ENCODE results near the gene TLCD4. TPM values are rescaled to one million over a fixed set of nuclear protein-coding genes. Genes with fewer than 3 reads are reported as not detected.
"Not testable (repeated sequence)": the region's sequence is repeated elsewhere in the genome, so short reads cannot be mapped to it uniquely, and the experiment has no call there.

TLCD4 gene
- total RNA-seq, 2 donors from 2014 or later = 0.21 to 0.24 TPM

- H3K9me3 Mint-ChIP-seq = no peaks in the 10 kb centered on the region
- DNase-seq = no peak
- no peak overlapping the region for H3K4me3 Mint-ChIP-seq
- no peak for ATAC-seq (replicated peaks in 1 of 2)
- H3K27me3 Mint-ChIP-seq (ENCODE audit: low read depth) = peaks cover 5% of the 10 kb centered on the region
- H3K36me3 Mint-ChIP-seq (ENCODE audit: insufficient read depth in 2 of 2) = no peaks in the 10 kb centered on the region
- H3K27ac Mint-ChIP-seq = no peak overlapping the region
- no peaks in the 10 kb centered on the region for H3K4me1 Mint-ChIP-seq (ENCODE audit: low read depth)
These were observed 21.9 kb downstream of the TLCD4 start for GRCh38 chr1:95139039-95139438.

DNA sequence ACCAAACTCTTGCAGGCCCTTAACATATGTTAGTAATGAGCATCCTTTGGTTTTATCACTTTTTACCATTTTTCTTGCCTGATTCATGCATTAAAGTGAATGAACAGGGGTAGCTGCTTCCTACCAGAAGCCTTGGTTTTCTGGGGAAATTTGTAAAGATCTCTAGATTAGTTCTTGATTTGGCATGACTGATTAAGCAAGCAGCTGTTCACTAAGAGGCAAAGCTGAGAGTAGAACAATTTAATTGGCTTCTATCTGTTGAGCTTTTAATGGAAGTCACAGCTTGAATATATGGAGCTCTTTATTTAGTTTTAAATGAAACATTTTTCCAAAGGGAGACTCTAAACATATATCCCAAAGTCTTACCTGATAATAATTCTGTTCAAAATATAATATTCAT is 23.6 kb downstream of the TLCD4 start:
- H3K9me3 Mint-ChIP-seq = no peaks in the 10 kb centered on the region
- peaks cover 5% of the 10 kb centered on the region for H3K27me3 Mint-ChIP-seq (ENCODE audit: low read depth)
- DNase-seq = no peak
- H3K36me3 Mint-ChIP-seq (ENCODE audit: insufficient read depth in 2 of 2) = no peaks in the 10 kb centered on the region
- no peak overlapping the region for H3K4me3 Mint-ChIP-seq
- no peaks in the 10 kb centered on the region for H3K4me1 Mint-ChIP-seq (ENCODE audit: low read depth)
- ATAC-seq (replicated peaks in 1 of 2) = no peak
- H3K27ac Mint-ChIP-seq = no peak overlapping the region

DNA sequence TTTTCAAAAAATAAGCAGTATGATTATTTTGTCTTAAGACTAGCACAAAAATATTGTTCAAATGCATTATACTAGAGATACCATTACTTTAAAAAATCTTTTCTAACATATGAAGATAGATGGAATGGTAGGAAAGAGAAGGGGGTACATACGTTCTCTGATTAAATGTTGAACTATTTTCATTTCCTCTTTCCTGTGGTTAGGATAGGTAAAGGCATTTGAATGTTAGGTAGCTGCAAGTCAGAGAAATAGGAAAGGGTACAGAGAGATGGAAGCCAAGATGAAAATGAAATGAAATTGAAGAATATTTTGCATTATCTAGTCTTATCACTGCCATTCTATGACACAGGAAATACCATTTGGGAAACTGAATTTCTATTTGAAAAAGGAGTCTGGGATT is 28.3 kb downstream of the TLCD4 start:
- no peak for ATAC-seq (replicated peaks in 1 of 2)
- Mint-ChIP-seq H3K4me3 (no peak overlapping the region), H3K36me3 (ENCODE audit: insufficient read depth in 2 of 2) (no peaks in the 10 kb centered on the region)

DNA sequence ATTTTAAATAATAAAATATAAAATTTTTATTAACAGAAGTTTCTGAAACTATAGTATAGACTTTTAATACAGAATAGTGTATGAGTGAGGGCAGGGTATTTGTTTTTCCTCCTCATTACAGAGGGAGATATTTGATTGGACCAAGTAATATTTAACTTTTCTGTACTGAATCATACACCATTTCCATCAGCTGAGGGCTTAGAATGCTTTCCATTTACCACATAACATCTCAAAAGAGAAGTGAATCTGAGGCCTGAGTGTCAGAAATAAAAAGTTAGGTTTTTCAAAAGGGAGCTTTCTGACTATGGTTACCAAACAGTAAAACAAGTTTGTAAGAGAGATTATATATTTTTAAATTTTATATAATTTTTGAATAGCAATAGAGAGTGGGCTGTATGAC is 29.5 kb downstream of the TLCD4 start:
- peak; percentile 34 to 58 for ATAC-seq (replicated peaks in 1 of 2)

More for the DNA sequence above, 28.3 kb downstream of the TLCD4 start:
- no peaks in the 10 kb centered on the region for H3K4me1 Mint-ChIP-seq (ENCODE audit: low read depth)
- no peaks in the 10 kb centered on the region for H3K27me3 Mint-ChIP-seq (ENCODE audit: low read depth)
- no peak overlapping the region for H3K27ac Mint-ChIP-seq
- DNase-seq = no peak
- H3K9me3 Mint-ChIP-seq = no peaks in the 10 kb centered on the region

DNA sequence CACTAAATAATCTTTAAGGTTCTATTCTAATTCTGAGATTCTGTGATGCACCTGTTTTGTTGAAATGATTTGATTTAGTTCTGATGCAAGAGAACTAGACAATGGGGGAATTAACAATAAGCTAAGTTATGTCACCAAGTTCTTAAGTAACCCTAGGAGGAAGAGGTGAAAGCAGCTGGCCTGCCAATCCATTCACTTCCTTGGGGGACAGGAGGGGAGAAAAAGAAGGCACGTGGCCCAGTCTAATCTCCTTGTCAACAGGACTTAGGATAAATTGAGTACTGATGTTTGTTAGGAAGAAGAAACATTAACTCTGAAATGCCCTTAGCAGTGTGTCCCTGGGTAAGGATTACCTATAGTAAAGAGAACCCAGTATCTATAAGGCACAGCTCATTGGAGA is 36.9 kb downstream of the TLCD4 start:
- Mint-ChIP-seq H3K27me3 (ENCODE audit: low read depth) (peaks cover 7% of the 10 kb centered on the region), H3K4me3 (no peak overlapping the region), H3K9me3 (no peaks in the 10 kb centered on the region), H3K36me3 (ENCODE audit: insufficient read depth in 2 of 2) (no peaks in the 10 kb centered on the region), H3K27ac (no peak overlapping the region), H3K4me1 (ENCODE audit: low read depth) (no peaks in the 10 kb centered on the region)
- ATAC-seq (replicated peaks in 1 of 2) (no peak), DNase-seq (no peak)

More for the DNA sequence above, 29.5 kb downstream of the TLCD4 start:
- Mint-ChIP-seq H3K9me3 (no peaks in the 10 kb centered on the region), H3K36me3 (ENCODE audit: insufficient read depth in 2 of 2) (no peaks in the 10 kb centered on the region), H3K27ac (no peak overlapping the region), H3K4me3 (no peak overlapping the region), H3K27me3 (ENCODE audit: low read depth) (no peaks in the 10 kb centered on the region), H3K4me1 (ENCODE audit: low read depth) (no peaks in the 10 kb centered on the region)
- no peak for DNase-seq

DNA sequence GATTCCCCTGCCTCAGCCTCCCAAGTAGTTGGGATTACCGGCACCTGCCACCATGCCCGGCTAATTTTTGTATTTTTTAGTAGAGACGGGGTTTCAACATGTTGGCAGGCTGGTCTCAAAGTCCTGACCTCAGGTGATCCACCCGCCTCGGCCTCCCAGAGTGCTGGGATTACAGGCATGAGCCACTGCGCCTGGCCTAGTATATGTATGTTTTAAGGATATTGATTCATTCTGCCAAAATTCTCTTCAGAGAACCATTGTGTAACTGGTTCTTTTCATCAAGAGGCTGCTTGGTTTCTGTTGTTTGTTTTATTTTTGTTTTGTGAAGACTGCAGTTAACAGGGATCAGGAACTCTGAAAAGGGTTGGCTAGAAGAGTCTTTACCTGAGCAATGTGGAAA is 48.4 kb downstream of the TLCD4 start:
- H3K4me1 Mint-ChIP-seq (ENCODE audit: low read depth); ATAC-seq (replicated peaks in 1 of 2); DNase-seq; H3K4me3 Mint-ChIP-seq; H3K27ac Mint-ChIP-seq; H3K36me3 Mint-ChIP-seq (ENCODE audit: insufficient read depth in 2 of 2): not testable (repeated sequence)
- Mint-ChIP-seq H3K27me3 (ENCODE audit: low read depth) (peaks cover 14% of the 10 kb centered on the region), H3K9me3 (peaks cover 4 to 11% of the 10 kb centered on the region in 2 donors)

Other genes starting within 250 kb of the TLCD4 start
- 10 to 100 TPM in 1 of 2 donors, 1 to 10 TPM in 1; 6.3 to 11.2 TPM for gene CNN3, start 190.2 kb upstream of the TLCD4 start, total RNA-seq
- 1 to 10 TPM; 3.4 to 4.1 TPM for gene ALG14, start 44.4 kb upstream of the TLCD4 start, total RNA-seq
- gene RWDD3, start 116.9 kb downstream of the TLCD4 start, total RNA-seq = 10 to 100 TPM; 15.4 to 15.8 TPM